Thyroid gland (tissue), 4 donors: Measurements from ENCODE around the gene ANAPC2. TPM values are rescaled to one million over a fixed set of nuclear protein-coding genes. Genes with fewer than 3 reads are reported as not detected.

ENCODE experiments used
- DNase-seq, 2 donors: peaks; one replicate each; pipeline ENCODE4 v3.0.0-alpha.2; 2019
- H3K27ac ChIP-seq, 3 donors: fragments of 200-600 bp; sonication (generic); 1 replicate in 2 of 3; 2 replicates in 1 of 3; pipeline ENCODE4 v1.5.1; 2016 to 2019; ENCODE audit warnings: mild to moderate bottlenecking in 1 of 3, moderate library complexity in 1 of 3
- H3K27me3 ChIP-seq: fragments of 200-600 bp; sonication (generic); one replicate; pipeline ENCODE4 v1.5.1; 2019
- H3K36me3 ChIP-seq, 2 donors: fragments of 200-600 bp; sonication (generic); one replicate each; pipeline ENCODE4 v1.5.1; 2016 to 2019
- H3K4me1 ChIP-seq, 2 donors: fragments of 200-600 bp; sonication (generic); one replicate each; pipeline ENCODE4 v1.5.1; 2017 to 2019
- H3K4me3 ChIP-seq, 3 donors: fragments of 200-600 bp; sonication (generic); replicated peaks in 1 of 3; 1 replicate in 2 of 3; 2 replicates in 1 of 3; pipeline ENCODE4 v1.5.1; 2016; ENCODE audit warnings: mild to moderate bottlenecking in 1 of 3
- H3K9me3 ChIP-seq: fragments of 200-600 bp; sonication (generic); one replicate; pipeline ENCODE4 v1.5.1; 2017
- POLR2A ChIP-seq, 2 donors: fragments of 450-650 bp; IDR thresholded peaks; one replicate each; pipeline ENCODE4 v1.6.1; 2017; ENCODE audit warnings: antibody characterized with exemption in 2 of 2, mild to moderate bottlenecking in 2 of 2, moderate library complexity in 1 of 2
- WGBS, 2 donors: methylation state at CpG; one replicate each; pipeline ENCODE4 v1.1.5; 2017; 5-methylcytosine and 5-hydroxymethylcytosine counted together
- intact Hi-C: fragments of 100-400 bp; cut with DNase I; formaldehyde crosslinking; loops from one replicate; pipeline ENCODE4 v1.15.1; 2023
- total RNA-seq, 4 donors: library from RNA; depleted of rRNA; stranded (reverse); fragments of >200 nt; gene quantifications; one replicate each; pipeline ENCODE4 v1.2.3, GENCODE V29; 2016
- TF ChIP-seq, protein P1 (sequence below), 6 experiments: fragments of 200-600 bp in 3 of 6; fragments of 450-650 bp in 3 of 6; sonication (generic) in 3 of 6; IDR thresholded peaks; one replicate each; pipeline ENCODE4 v1.5.1; 2016 to 2019; ENCODE audit warnings: antibody characterized with exemption in 6 of 6, mild to moderate bottlenecking in 2 of 6, inconsistent platforms in 1 of 6, moderate library complexity in 1 of 6

The ANAPC2 gene
- total RNA-seq, 4 donors from 2014 or later, result 25.6 to 34.1 (median 31.8) TPM

DNA sequence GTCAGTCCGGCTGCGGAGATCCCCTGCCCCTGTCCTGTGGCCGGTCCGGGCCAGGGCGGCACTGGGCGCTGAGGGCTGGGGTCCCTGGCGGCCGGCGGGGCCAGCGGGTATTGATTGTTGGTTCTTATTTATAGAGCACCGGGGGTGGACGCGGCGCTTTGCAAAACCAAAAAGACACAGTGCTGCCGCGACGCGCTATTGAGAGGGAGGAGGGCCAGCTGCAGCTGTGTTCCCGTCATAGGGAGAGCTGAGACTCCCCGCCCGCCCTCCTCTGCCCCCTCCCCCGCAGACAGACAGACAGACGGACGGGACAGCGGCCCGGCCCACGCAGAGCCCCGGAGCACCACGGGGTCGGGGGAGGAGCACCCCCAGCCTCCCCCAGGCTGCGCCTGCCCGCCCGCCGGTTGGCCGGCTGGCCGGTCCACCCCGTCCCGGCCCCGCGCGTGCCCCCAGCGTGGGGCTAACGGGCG is 21.0 kb downstream of the ANAPC2 start:
- DNase-seq, result no peak
- WGBS, 2 donors, result 29 to 40% methylated on average over 1 to 18 of the region's 44 CpGs
- no peak for TF ChIP-seq POLR2A (IDR thresholded peaks at IDR 0.05)
- TF ChIP-seq, protein P1, sequence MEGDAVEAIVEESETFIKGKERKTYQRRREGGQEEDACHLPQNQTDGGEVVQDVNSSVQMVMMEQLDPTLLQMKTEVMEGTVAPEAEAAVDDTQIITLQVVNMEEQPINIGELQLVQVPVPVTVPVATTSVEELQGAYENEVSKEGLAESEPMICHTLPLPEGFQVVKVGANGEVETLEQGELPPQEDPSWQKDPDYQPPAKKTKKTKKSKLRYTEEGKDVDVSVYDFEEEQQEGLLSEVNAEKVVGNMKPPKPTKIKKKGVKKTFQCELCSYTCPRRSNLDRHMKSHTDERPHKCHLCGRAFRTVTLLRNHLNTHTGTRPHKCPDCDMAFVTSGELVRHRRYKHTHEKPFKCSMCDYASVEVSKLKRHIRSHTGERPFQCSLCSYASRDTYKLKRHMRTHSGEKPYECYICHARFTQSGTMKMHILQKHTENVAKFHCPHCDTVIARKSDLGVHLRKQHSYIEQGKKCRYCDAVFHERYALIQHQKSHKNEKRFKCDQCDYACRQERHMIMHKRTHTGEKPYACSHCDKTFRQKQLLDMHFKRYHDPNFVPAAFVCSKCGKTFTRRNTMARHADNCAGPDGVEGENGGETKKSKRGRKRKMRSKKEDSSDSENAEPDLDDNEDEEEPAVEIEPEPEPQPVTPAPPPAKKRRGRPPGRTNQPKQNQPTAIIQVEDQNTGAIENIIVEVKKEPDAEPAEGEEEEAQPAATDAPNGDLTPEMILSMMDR (IDR thresholded peaks at IDR 0.05), result no peak
- no peak overlapping the region for H3K27ac ChIP-seq
- no peak overlapping the region for H3K4me3 ChIP-seq
- no peaks in the 10 kb centered on the region for H3K36me3 ChIP-seq
- H3K9me3 ChIP-seq, result no peaks in the 10 kb centered on the region
- peaks cover 16 to 37% of the 10 kb centered on the region in 2 donors for H3K4me1 ChIP-seq
- intact Hi-C loops, result no loop called here
- peaks cover 34% of the 10 kb centered on the region for H3K27me3 ChIP-seq

DNA sequence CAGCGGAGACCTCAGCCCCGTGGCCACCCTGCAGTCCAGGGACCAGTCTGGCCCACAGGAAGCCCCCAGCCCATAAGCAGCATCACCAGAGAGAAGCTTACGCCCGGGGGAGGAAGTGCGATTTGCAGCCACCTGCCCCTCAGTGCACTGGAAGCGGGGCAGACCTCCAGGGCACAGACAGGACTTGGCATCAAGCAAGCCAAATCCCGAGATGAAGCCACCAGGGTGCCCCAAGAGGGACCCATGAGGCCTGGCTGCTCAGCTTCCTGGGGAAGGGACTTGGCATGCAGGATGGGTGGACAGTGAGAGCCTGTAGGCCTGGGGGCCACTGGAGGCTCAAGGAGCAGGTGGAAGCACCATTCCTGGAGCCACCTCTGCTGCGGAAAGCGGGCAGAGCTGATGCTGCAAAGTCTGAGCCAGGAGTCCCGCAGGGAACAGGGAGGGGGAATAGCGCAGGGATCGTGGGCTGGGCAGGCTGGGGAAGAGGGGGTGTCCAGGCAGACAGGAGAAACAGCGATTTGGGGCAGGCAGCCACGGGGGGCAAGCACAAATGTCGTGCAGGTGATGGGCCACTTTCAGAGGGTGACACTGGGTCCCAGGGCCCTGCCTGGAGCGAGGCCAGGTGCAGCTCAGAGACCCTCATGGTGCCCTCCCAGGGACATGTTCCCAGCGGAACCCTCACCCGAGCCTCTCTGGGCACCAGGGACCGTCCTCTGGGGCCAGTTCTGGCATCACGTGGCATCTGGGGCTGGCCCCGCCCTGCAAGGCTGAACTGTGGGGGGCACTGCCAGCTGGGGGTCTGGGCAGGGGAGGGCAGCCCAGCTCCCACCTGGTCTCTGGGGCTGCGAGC is 21.8 kb downstream of the ANAPC2 start:
- Histone ChIP-seq H3K4me1 (peaks cover 16 to 44% of the 10 kb centered on the region in 2 donors), H3K27ac (no peak overlapping the region), H3K36me3 (no peaks in the 10 kb centered on the region), H3K9me3 (no peaks in the 10 kb centered on the region), H3K4me3 (no peak overlapping the region), H3K27me3 (peaks cover 41% of the 10 kb centered on the region)
- DNase-seq, result no peak
- WGBS, 2 donors, result 74 to 84% methylated on average over 13 to 21 of the region's 22 CpGs
- intact Hi-C loops, result no loop called here
- TF ChIP-seq, protein P1 (IDR thresholded peaks at IDR 0.05), result no peak
- TF ChIP-seq POLR2A (IDR thresholded peaks at IDR 0.05), result no peak

DNA sequence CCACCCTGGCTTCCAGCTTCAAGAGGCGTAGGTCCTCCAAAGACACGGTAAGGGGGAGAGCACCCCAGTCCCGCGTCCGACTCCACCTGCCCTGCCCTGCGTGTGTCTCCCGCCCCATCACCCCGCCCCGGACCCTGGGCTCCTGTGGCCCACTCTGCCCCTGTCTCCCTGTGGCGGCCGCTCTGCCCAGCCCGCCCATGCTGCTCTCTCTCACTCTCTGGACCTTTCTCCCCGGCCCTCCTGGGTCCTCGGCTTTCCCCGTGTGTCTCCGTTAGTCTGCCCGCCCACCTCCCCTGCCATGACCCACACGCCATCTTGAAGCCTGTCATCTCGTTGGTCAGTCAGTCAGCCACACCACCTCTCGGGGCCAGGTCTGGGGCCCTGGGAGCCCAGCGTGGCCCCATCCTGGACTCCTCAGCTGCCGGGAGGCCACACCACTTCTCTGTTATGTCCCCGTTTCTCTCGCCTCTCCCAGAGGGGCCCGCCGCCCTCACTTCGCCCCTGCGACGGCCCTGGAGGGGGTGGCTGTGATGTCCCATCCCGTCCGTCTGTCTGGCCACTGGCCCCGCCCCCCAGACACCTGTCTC is 23.0 kb downstream of the ANAPC2 start:
- intact Hi-C loops, result no loop called here
- Histone ChIP-seq H3K9me3 (no peaks in the 10 kb centered on the region), H3K36me3 (no peaks in the 10 kb centered on the region), H3K4me1 (peaks cover 16 to 46% of the 10 kb centered on the region in 2 donors), H3K27ac (no peak overlapping the region), H3K27me3 (peaks cover 53% of the 10 kb centered on the region), H3K4me3 (no peak overlapping the region)
- no peak for DNase-seq
- 82 to 83% methylated on average over 29 to 32 of the region's 32 CpGs for whole genome bisulfite sequencing, 2 donors
- TF ChIP-seq POLR2A (IDR thresholded peaks at IDR 0.05), result no peak
- TF ChIP-seq, protein P1 (IDR thresholded peaks at IDR 0.05), result no peak

DNA sequence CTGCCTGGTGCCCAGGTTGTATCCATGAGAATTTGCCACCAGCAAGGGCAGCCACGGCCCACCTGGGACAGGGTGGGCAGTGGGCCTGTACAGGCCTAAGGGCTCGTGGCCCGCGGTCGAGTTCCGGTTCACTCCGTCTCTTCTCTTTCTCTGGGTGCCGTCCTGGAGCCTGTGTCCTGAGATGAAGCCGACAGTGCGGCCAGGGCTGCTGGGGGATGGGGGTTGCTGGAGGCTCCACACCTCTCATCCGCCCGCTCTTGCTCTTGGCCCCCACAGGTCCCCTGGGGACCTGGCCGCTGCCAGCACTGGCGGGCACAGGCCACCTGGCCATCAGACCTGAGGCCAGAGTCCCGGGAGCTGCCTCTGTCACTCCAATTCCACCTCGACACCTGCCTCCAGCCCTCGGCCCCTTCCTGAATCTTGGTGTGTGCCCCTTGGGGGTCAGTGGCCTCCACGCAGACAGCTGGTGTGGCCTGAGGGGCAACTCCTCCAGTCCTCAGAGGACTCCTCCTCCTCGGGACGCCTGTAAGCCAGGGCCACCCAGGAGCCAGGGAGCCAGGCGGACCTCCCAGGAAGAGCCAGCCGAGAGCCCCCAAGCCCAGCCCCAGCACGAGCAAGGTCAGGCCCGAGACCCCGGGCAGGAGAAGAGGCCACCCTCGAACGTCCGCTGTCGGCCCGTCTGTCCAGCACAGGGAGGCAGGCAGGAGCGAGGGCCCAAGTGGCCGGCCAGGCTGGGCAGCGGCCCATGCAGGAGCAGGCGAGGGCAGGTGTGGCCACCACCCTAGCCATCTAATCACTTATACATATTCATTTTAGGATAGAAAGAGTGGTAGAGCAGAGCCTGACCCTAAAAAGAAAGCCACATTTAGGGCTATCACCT is 23.8 kb downstream of the ANAPC2 start:
- intact Hi-C loops, result no loop called here
- peaks cover 16 to 43% of the 10 kb centered on the region in 2 donors for H3K4me1 ChIP-seq
- 58 to 65% methylated on average over 12 to 21 of the region's 34 CpGs for WGBS, 2 donors
- TF ChIP-seq, protein P1 (IDR thresholded peaks at IDR 0.05), result no peak
- TF ChIP-seq POLR2A (IDR thresholded peaks at IDR 0.05), result no peak
- H3K9me3 ChIP-seq, result no peaks in the 10 kb centered on the region
- H3K4me3 ChIP-seq, result no peak overlapping the region
- DNase-seq, result no peak
- peaks cover 53% of the 10 kb centered on the region for H3K27me3 ChIP-seq
- no peak overlapping the region for H3K27ac ChIP-seq
- H3K36me3 ChIP-seq, result no peaks in the 10 kb centered on the region
